NCI-H82 (cell line): Measurements from ENCODE around the gene NIT1.
A peak's percentile ranks its signal among the peaks of the same experiment; 100 is the strongest.

Experiments
- DNase-seq: peaks from one replicate; lab custom pipeline; 2025; lab: John Stamatoyannopoulos, UW

The NIT1 gene

DNA sequence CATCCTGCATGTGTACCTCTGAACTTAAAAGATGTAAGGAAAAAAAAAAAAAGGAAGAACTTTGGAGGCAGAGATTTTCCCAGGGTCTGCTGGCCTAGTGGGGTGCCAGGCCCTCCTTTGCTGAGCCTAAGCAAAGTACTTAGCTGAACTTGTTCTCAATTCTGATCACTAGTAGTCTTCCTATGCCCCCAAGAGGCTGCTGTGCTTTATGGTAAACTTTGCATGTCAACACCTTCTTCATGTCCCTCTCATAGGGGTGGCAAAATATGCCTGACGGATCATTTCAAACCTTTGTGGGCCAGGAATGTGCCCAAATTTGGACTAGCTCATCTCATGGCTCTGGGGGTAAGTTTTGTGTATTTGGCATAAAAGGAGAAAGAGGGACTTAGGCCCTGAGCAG, 40.0 kb downstream of the NIT1 start:
- DNase-seq: no peak

DNA sequence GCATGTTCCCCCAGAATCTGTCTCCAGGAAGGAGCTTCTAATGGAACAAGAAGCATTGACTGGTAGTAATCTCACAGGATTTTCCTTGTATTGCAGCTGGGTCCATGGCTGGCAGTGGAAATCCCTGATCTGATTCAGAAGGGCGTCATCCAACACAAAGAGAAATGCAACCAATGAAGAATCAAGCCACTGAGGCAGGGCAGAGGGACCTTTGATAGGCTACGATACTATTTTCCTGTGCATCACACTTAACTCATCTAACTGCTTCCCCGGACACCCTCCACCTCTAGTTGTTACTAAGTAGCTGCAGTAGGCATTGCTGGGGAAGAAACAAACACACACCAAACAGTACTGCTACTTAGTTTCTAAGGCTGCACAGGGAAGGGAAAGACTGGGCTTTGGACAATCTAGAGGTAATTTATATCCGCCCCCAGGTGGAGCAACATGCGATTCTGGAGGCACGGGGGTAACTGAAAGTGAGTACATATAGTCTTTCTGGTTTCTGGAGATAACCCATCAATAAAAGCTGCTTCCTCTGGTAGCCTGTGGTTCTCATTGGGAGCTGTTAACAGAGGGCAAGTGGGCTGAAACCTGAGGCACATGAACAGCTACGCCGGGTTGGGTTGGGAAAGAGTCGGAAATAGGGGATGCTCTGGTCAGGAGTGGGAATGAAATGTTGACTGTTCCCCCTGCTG, 40.6 kb downstream of the NIT1 start:
- DNase-seq: no peak

DNA sequence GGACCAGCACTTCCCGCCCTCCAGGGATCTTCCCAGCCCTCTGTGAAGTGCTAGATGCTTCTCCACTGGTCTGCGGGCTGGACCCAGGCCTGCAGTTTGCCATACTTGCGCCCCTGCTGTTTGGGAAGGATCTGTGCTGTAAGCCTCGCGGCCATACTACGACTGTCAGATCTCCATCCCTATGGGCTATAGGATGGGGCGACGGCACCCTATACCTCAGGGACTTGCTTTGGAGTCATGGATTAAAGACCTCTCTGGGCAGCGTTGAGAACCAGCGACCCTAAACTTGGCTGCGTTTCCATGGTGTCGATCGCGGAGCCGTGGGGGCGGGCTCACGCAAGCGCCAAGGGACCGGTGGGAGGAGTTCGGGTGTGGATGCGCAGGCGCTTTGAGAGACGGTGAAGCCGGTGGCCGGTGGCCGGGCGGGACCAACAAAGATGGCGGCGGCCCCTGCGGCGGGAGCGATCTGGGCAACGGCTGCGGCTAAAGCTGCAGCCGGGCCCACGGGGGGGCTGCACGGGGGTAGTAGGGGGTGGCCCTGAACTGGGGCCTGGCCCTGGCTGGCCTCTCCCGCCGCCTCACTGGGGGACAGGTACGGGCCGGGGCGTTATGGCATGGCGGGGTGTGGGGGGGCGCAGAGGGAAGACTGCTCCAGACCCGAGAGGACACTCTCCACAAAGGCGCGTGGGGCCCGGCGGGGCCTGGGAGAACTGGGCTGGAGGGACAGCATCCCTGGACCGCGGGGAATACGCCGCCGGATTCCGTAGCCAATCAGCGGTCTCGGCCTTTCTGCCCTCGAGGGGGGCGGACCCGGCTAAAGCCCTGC, 41.4 kb downstream of the NIT1 start, which contains the start of gene USP21:
Gene USP21, plus strand, starts transcription at position 414 of the 826 bp plus-strand sequence. CDS start 1,141 bp downstream, outside the sequence.
- peak; percentile 98 for DNase-seq

DNA sequence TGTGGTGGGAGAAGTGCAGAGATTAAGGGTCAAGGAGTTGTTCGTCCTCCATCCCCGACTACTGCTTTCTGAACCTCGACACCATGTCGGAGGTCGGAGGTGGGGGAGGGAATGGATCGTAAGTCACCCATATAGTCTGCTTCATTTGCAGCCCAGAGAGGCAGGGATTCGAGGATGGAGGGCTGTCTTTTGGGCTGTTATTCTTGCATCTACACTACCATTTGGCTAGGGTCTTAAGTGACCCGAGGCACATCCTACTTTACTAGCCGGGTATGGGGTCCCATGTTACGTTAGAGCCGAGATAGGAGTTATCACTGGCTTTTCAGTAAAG, 42.0 kb downstream of the NIT1 start:
- no peak for DNase-seq

DNA sequence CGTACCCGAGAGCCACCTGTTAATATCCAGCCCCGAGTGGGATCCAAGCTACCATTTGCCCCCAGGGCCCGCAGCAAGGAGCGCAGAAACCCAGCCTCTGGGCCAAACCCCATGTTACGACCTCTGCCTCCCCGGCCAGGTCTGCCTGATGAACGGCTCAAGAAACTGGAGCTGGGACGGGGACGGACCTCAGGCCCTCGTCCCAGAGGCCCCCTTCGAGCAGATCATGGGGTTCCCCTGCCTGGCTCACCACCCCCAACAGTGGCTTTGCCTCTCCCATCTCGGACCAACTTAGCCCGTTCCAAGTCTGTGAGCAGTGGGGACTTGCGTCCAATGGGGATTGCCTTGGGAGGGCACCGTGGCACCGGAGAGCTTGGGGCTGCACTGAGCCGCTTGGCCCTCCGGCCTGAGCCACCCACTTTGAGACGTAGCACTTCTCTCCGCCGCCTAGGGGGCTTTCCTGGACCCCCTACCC, 42.8 kb downstream of the NIT1 start:
- DNase-seq: no peak

DNA sequence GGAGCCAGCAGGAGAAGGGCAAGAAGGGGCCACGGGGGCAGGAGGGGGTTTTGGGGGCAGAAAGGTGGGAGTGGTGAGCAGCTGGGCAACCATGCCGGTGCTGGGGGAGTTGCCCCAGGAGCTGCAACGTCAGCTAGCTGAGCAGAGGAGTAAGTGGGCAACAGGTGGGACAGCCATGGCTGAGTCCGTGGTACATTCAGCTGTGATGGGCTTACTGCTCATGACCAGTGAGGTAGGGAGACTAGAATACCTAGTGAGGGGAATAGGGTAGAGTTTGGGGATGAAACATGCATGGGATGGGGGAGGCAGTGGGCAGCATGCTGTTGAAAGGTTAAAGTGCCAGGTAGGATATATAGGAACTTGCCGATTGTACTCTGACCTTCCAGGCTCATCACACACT, 43.7 kb downstream of the NIT1 start:
- no peak for DNase-seq

DNA sequence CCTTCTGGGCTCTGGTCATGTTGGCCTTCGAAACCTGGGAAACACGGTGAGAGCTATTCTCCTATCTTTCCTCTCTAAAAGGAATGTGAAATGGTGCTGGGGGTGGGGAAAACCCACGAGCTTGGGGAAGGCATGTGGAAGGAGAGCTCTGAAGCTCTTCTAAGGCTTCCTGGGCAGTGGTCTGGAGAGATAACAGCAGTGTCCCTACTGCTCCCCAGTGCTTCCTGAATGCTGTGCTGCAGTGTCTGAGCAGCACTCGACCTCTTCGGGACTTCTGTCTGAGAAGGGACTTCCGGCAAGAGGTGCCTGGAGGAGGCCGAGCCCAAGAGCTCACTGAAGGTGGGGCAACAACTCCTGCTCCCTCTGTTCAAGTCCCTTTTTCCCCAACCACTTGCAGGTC, 44.1 kb downstream of the NIT1 start:
- no peak for DNase-seq

DNA sequence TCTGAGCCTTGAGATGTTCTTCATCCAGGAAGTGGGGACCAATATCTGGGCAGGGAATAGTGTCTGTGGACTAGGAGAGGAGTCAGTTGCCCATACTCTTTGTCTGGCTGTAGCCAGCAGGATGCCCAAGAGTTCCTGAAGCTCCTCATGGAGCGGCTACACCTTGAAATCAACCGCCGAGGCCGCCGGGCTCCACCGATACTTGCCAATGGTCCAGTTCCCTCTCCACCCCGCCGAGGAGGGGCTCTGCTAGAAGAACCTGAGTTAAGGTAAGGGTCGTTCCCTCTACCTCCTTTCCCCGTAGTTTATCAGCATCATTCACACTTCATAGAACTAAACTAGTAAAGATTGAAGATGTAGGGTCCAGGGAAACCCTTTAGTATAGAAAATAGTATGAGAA, 44.9 kb downstream of the NIT1 start:
- DNase-seq: no peak

DNA sequence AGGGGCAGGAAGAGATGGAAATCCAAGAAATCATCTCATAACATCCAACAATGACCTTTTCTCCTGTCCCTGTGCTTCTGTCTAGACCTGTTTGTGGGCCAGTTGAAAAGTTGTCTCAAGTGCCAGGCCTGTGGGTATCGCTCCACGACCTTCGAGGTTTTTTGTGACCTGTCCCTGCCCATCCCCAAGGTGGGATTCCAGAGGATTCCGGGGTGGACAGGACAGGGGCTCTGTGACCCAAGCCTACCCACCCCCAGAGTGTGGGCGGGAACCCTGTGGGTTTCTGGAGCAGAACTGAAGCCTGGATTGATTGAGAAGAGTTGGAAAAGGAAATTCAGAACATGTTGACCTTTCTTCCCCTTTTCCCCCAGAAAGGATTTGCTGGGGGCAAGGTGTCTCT, 45.9 kb downstream of the NIT1 start:
- DNase-seq: no peak

DNA sequence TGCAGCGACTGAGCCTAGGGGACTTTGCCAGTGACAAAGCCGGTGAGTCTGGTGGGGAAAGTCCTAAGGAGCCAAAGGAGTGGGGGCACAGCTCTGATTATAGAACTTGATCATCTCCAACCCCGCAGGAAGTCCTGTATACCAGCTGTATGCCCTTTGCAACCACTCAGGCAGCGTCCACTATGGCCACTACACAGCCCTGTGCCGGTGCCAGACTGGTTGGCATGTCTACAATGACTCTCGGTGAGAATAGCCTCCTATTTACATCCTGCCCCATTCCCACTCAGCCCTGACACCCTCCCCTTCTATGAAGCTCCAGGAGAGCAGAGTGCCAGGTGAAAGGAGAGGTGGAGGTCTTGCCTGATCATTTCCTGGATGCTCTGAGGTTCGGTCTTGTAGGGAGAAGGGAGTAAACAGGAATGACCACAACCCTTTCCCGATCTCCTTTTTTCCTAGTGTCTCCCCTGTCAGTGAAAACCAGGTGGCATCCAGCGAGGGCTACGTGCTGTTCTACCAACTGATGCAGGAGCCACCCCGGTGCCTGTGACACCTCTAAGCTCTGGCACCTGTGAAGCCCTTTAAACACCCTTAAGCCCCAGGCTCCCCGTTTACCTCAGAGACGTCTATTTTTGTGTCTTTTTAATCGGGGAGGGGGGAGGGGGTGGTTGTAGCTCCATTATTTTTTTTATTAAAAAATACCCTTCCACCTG, 47.2 kb downstream of the NIT1 start:
- DNase-seq: no peak

DNA sequence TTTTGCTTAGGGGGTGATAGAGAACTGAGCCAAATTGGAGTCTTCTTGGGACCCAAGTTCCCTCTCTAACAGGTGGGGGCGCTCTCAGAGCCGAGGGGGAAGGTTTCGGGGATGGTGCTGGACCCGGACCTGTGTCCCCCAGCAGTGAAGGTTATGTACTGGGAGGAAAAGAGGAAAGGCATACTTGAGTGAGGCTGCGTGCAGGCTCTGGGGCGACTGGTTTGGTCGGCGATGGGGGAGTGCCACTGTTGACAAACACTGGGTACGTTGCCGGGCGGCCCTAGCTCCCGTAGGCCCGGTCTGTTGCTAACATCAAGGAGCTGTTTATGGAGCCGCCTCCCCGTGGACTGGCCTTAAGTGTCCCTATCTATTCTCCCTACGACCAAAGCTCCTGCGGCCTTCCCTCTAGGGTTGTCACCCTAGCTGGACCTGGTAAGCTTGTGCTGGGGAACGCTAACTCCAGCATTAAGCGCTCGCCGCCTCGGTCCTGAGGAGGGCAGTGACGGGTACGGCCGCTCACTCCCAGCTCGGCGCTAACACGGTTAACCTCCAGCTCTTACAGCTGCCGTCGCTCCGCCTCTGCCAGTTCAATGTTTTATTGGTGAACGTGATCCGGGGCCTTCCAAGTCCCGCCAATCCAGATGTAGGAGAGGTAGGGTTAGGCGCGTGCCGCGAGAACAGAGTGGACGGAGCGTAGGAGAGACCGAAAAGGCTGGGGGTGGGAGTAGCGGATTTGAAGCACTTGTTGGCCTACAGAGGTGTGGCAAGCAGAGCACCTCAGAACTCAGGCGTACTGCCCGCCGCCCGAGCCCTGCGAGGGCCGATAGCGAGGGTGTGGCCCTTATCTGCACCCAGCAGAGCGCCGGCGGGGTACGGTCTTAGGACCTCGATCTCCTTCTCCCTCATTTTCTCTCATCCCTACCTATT, 48.1 kb downstream of the NIT1 start, which contains the start of gene PPOX:
Gene PPOX, plus strand, starts transcription at position 685 of the 927 bp plus-strand sequence. CDS start 422 bp downstream, outside the sequence.
- DNase-seq: peak; percentile 100

DNA sequence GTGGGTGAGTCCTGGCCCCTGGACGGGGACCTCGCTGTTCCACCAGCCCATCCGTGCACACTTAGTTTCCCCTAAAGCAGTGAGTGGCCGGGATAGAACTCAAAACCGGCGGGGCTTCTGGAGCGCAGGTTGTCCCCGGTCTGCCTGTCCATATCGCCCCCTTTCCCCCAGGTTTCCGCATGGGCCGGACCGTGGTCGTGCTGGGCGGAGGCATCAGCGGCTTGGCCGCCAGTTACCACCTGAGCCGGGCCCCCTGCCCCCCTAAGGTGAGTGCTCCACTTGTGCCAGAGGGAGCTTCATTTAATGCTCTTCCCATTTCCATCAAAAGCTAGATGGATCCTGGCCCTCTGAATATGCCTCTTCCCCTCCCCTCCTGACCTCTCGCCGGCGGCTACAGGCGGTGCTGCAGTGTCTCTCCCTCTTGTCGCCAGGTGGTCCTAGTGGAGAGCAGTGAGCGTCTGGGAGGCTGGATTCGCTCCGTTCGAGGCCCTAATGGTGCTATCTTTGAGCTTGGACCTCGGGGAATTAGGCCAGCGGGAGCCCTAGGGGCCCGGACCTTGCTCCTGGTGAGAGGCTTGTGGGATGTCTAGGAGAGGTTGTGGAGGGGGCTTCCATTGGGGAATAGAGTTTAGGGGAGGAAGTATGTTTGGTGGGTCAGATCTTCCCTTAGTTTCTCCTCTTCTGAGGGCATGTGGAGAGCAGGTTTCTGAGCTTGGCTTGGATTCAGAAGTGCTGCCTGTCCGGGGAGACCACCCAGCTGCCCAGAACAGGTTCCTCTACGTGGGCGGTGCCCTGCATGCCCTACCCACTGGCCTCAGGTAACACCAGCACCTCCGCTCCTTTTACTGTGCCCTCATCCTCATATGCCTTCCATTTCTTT, 49.0 kb downstream of the NIT1 start:
- peak; percentile 70 for DNase-seq

DNA sequence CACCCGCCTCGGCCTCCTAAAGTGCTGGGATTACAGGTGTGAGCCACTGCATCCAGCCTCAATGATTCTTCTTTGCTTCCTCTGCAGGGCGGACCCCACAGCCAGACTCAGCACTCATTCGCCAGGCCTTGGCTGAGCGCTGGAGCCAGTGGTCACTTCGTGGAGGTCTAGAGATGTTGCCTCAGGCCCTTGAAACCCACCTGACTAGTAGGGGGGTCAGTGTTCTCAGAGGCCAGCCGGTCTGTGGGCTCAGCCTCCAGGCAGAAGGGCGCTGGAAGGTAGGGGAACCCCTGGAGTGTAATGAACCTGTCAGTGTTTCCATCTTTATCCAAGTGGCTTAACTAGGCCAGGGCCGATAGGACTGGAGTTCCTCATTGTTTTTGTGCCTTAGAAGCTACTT, 51.0 kb downstream of the NIT1 start:
- DNase-seq: no peak
